ENCODE data around the gene ASPG.
A peak's percentile ranks its signal among the peaks of the same experiment; 100 is the strongest.

The ASPG gene

DNA sequence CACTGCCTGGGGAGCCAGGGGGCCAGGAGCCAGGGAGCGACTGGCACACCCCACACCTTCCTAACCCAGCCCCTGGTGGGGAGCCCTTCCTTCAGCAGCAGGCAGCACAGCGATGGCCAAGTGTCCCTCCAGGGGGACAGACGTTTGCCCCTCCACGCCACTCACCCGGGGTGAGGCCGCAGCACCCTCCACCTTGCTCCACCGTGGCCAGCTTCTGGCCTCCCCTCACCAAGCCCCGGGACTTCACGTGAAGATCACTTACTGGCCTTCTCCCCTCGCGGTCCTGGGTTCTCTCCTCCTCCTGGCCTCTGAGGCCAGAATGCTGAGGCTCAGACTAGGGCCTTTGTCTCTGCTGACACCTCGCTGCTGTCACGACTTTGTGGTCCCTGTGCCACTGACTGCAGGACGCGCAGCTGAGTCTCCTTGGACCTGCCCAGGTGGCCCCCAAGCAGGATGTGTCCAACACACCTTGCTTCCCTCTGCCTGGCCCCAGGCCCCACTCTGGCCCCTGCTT lies 3.5 kb upstream of the ASPG start:
- no peaks in the 10 kb centered on the region for H3K27me3 ChIP-seq (replicated peaks; ENCODE audit: control insufficient read depth, insufficient read depth, low read length)
- no peak for DNase-seq (ENCODE audit: extremely low read depth, insufficient read length)
- H3K4me3 ChIP-seq (replicated peaks; ENCODE audit: low read depth, low read length) = no peak overlapping the region
- TF ChIP-seq, protein P1, sequence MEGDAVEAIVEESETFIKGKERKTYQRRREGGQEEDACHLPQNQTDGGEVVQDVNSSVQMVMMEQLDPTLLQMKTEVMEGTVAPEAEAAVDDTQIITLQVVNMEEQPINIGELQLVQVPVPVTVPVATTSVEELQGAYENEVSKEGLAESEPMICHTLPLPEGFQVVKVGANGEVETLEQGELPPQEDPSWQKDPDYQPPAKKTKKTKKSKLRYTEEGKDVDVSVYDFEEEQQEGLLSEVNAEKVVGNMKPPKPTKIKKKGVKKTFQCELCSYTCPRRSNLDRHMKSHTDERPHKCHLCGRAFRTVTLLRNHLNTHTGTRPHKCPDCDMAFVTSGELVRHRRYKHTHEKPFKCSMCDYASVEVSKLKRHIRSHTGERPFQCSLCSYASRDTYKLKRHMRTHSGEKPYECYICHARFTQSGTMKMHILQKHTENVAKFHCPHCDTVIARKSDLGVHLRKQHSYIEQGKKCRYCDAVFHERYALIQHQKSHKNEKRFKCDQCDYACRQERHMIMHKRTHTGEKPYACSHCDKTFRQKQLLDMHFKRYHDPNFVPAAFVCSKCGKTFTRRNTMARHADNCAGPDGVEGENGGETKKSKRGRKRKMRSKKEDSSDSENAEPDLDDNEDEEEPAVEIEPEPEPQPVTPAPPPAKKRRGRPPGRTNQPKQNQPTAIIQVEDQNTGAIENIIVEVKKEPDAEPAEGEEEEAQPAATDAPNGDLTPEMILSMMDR (IDR thresholded peaks at IDR 0.05; ENCODE audit: insufficient read depth, low read length, poor library complexity, severe bottlenecking) = no peak
- no peaks in the 10 kb centered on the region for H3K36me3 ChIP-seq (ENCODE audit: control insufficient read depth, insufficient read depth, low read length)

DNA sequence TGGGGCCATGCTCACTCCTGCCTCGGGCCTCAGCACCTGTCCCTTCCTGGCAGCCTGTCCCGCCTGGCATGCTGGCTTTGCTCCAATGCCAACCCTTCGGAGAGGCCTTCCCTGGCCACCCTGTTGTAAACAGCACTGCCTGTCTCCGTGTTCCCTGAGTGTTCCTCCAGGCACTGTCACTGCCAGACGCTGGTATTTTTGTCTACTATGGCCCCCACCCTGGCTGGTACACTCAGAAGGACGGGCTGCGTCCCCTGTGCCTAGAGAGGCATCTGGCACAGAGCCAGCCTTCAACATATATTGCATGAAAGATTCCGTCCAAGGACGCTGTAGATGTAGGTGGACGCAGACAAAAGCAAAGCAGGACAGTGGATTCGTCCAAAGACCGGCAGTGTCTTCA lies 2.7 kb upstream of the ASPG start:
- no peaks in the 10 kb centered on the region for H3K27me3 ChIP-seq (replicated peaks; ENCODE audit: control insufficient read depth, insufficient read depth, low read length)
- TF ChIP-seq, protein P1 (IDR thresholded peaks at IDR 0.05; ENCODE audit: insufficient read depth, low read length, poor library complexity, severe bottlenecking) = no peak
- H3K36me3 ChIP-seq (ENCODE audit: control insufficient read depth, insufficient read depth, low read length) = no peaks in the 10 kb centered on the region
- no peak for DNase-seq (ENCODE audit: extremely low read depth, insufficient read length)
- no peak overlapping the region for H3K4me3 ChIP-seq (replicated peaks; ENCODE audit: low read depth, low read length)

GRCh38 chr14:104084251-104085002 lies 1.1 kb upstream of the ASPG start:
- TF ChIP-seq, protein P1 (IDR thresholded peaks at IDR 0.05; ENCODE audit: insufficient read depth, low read length, poor library complexity, severe bottlenecking) = no peak
- DNase-seq (ENCODE audit: extremely low read depth, insufficient read length) = no peak
- Histone ChIP-seq H3K36me3 (ENCODE audit: control insufficient read depth, insufficient read depth, low read length) (no peaks in the 10 kb centered on the region), H3K27me3 (replicated peaks; ENCODE audit: control insufficient read depth, insufficient read depth, low read length) (no peaks in the 10 kb centered on the region), H3K4me3 (replicated peaks; ENCODE audit: low read depth, low read length) (no peak overlapping the region)

GRCh38 chr14:104085889-104086201 lies 345 bp downstream of the ASPG start:
- DNase-seq (ENCODE audit: extremely low read depth, insufficient read length) = peak; percentile 10
- Histone ChIP-seq H3K27me3 (replicated peaks; ENCODE audit: control insufficient read depth, insufficient read depth, low read length) (no peaks in the 10 kb centered on the region), H3K4me3 (replicated peaks; ENCODE audit: low read depth, low read length) (no peak overlapping the region), H3K36me3 (ENCODE audit: control insufficient read depth, insufficient read depth, low read length) (no peaks in the 10 kb centered on the region)
- TF ChIP-seq, protein P1 (IDR thresholded peaks at IDR 0.05; ENCODE audit: insufficient read depth, low read length, poor library complexity, severe bottlenecking) = no peak

GRCh38 chr14:104086210-104086660 lies 735 bp downstream of the ASPG start:
- H3K4me3 ChIP-seq (replicated peaks; ENCODE audit: low read depth, low read length) = no peak overlapping the region
- TF ChIP-seq, protein P1 (IDR thresholded peaks at IDR 0.05; ENCODE audit: insufficient read depth, low read length, poor library complexity, severe bottlenecking) = no peak
- H3K27me3 ChIP-seq (replicated peaks; ENCODE audit: control insufficient read depth, insufficient read depth, low read length) = no peaks in the 10 kb centered on the region
- no peaks in the 10 kb centered on the region for H3K36me3 ChIP-seq (ENCODE audit: control insufficient read depth, insufficient read depth, low read length)
- peak; percentile 7 for DNase-seq (ENCODE audit: extremely low read depth, insufficient read length)
